Prostate gland (tissue), 2 donors: ENCODE results near the gene SAMD9L.

Source experiments
- CTCF ChIP-seq, 4 experiments: fragments of 200-600 bp in 2 of 4; fragments of 450-650 bp in 2 of 4; sonication (generic) in 2 of 4; IDR thresholded peaks; 1 replicate in 3 of 4; 2 replicates in 1 of 4; pipeline ENCODE4 v1.5.1; 2016 to 2019; ENCODE audit warnings: antibody characterized with exemption in 4 of 4, mild to moderate bottlenecking in 2 of 4, moderate library complexity in 2 of 4
- POLR2A ChIP-seq: fragments of 450-650 bp; IDR thresholded peaks from one replicate; pipeline ENCODE4 v1.6.1; 2016; ENCODE audit warnings: antibody characterized with exemption, mild to moderate bottlenecking
- POLR2AphosphoS5 ChIP-seq: sonication (generic); formaldehyde crosslinking; IDR thresholded peaks from one replicate; pipeline ENCODE4 v1.6.1; 2017; ENCODE audit warnings: antibody characterized with exemption

DNA sequence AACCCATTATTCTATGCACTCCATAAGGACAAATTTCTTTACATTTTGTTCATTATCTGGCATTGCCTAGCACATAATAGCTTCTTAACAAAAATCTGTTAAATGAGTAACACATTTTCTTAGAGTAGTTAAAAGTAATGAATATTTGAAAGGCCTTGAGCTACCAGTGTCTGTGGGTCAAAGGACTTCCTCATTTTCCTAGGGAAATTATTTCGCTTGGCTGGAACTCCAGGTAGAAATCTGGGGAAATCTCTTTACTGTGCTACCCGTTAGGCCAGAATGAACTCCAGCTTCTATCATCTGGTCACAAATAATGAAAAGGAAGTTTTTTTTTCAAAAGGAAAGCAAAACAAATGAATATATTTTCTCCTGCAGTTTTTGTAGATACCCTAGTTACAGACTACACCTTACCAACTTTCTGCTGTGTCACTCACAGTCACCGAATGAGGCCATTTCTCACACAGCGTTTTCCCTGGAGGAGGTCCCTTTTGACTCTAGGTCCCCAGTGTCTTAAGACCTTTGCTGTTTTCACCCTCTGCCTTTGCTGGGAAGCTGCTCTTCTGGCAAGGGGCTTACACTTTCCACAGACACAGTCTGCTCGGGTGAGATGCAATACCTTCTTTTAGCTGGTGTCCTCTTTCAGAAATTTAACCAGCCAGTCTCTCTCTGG lies 1.6 kb downstream of the SAMD9L start:
- TF ChIP-seq CTCF (IDR thresholded peaks at IDR 0.05) = no peak
- no peak for TF ChIP-seq POLR2A
- TF ChIP-seq POLR2AphosphoS5 = no peak
